HEK293 (cell line): ENCODE results near the gene JAML.

Source experiments
- GLI4 ChIP-seq: fragments of 450-650 bp; formaldehyde crosslinking; IDR thresholded peaks from 2 replicates; pipeline ENCODE4 v1.5.1; 2016; ENCODE audit warnings: missing biosample characterization, missing genetic modification characterization
- HOXD13 ChIP-seq: sonication (generic); formaldehyde crosslinking; IDR thresholded peaks from 2 replicates; pipeline ENCODE4 v1.8.0; 2022; ENCODE audit warnings: missing genetic modification reagents, borderline replicate concordance
- INSM2 ChIP-seq: fragments of 450-650 bp; formaldehyde crosslinking; IDR thresholded peaks from 2 replicates; pipeline ENCODE4 v1.5.1; 2016; ENCODE audit warnings: missing biosample characterization, missing genetic modification characterization
- KLF1 ChIP-seq: fragments of 450-650 bp; formaldehyde crosslinking; IDR thresholded peaks from 2 replicates; pipeline ENCODE4 v1.5.1; 2016; ENCODE audit warnings: missing biosample characterization, missing genetic modification characterization
- REPIN1 ChIP-seq: fragments of 450-650 bp; formaldehyde crosslinking; IDR thresholded peaks from 2 replicates; pipeline ENCODE4 v1.5.1; 2017; ENCODE audit warnings: missing biosample characterization, missing genetic modification characterization, low read depth
- SP3 ChIP-seq: fragments of 450-650 bp; formaldehyde crosslinking; IDR thresholded peaks from 2 replicates; pipeline ENCODE4 v1.5.1; 2016; ENCODE audit warnings: missing biosample characterization, missing genetic modification characterization
- TCF7L2 ChIP-seq: IDR thresholded peaks from 2 replicates; pipeline ENCODE4 v1.6.1; 2011; ENCODE audit warnings: low read depth, mild to moderate bottlenecking, inconsistent platforms, low read length, moderate library complexity, borderline replicate concordance
- WT1 ChIP-seq: fragments of 450-650 bp; formaldehyde crosslinking; IDR thresholded peaks from 2 replicates; pipeline ENCODE4 v1.5.1; 2016; ENCODE audit warnings: missing biosample characterization, missing genetic modification characterization
- ZBTB21 ChIP-seq: fragments of 450-650 bp; formaldehyde crosslinking; IDR thresholded peaks from 2 replicates; pipeline ENCODE4 v1.5.1; 2017; ENCODE audit warnings: missing biosample characterization, missing genetic modification characterization
- ZFP37 ChIP-seq: fragments of 450-650 bp; formaldehyde crosslinking; IDR thresholded peaks from 2 replicates; pipeline ENCODE4 v1.5.1; 2016; ENCODE audit warnings: missing biosample characterization, missing genetic modification characterization
- ZFP69B ChIP-seq: fragments of 450-650 bp; formaldehyde crosslinking; IDR thresholded peaks from 2 replicates; pipeline ENCODE4 v1.5.1; 2016; ENCODE audit warnings: missing biosample characterization, missing genetic modification characterization
- ZNF140 ChIP-seq: fragments of 450-650 bp; formaldehyde crosslinking; IDR thresholded peaks from 2 replicates; pipeline ENCODE4 v1.5.1; 2016; ENCODE audit warnings: missing biosample characterization, missing genetic modification characterization
- ZNF169 ChIP-seq: fragments of 450-650 bp; formaldehyde crosslinking; IDR thresholded peaks from 2 replicates; pipeline ENCODE4 v1.5.1; 2016; ENCODE audit warnings: missing biosample characterization, missing genetic modification characterization
- ZNF174 ChIP-seq: fragments of 450-650 bp; formaldehyde crosslinking; IDR thresholded peaks from 2 replicates; pipeline ENCODE4 v1.5.0; 2017; ENCODE audit warnings: missing biosample characterization, mild to moderate bottlenecking, missing genetic modification characterization
- ZNF202 ChIP-seq: fragments of 450-650 bp; formaldehyde crosslinking; IDR thresholded peaks from 2 replicates; pipeline ENCODE4 v1.5.1; 2016; ENCODE audit warnings: missing biosample characterization, missing genetic modification characterization, borderline replicate concordance
- ZNF311 ChIP-seq: fragments of 450-650 bp; formaldehyde crosslinking; IDR thresholded peaks from 2 replicates; pipeline ENCODE4 v1.5.1; 2017; ENCODE audit warnings: missing biosample characterization, missing genetic modification characterization, borderline replicate concordance
- ZNF324 ChIP-seq: fragments of 450-650 bp; formaldehyde crosslinking; IDR thresholded peaks from 2 replicates; pipeline ENCODE4 v1.5.1; 2016; ENCODE audit warnings: missing biosample characterization, missing genetic modification characterization
- ZNF366 ChIP-seq: fragments of 450-650 bp; formaldehyde crosslinking; conservative IDR thresholded peaks from 2 replicates; pipeline ENCODE4 v1.5.1; 2016; ENCODE audit warnings: missing biosample characterization, missing genetic modification characterization
- ZNF416 ChIP-seq: fragments of 450-650 bp; formaldehyde crosslinking; IDR thresholded peaks from 2 replicates; pipeline ENCODE4 v1.5.1; 2016; ENCODE audit warnings: missing biosample characterization, missing genetic modification characterization
- ZNF449 ChIP-seq: fragments of 450-650 bp; formaldehyde crosslinking; IDR thresholded peaks from 2 replicates; pipeline ENCODE4 v1.5.1; 2017; ENCODE audit warnings: missing biosample characterization, mild to moderate bottlenecking, missing genetic modification characterization, moderate library complexity
- ZNF473 ChIP-seq: fragments of 450-650 bp; formaldehyde crosslinking; IDR thresholded peaks from 2 replicates; pipeline ENCODE4 v1.5.1; 2017; ENCODE audit warnings: missing biosample characterization, missing genetic modification characterization
- ZNF48 ChIP-seq: fragments of 450-650 bp; formaldehyde crosslinking; IDR thresholded peaks from 2 replicates; pipeline ENCODE4 v1.5.1; 2016; ENCODE audit warnings: missing biosample characterization, missing genetic modification characterization
- ZNF510 ChIP-seq: fragments of 450-650 bp; formaldehyde crosslinking; IDR thresholded peaks from 2 replicates; pipeline ENCODE4 v1.5.1; 2018; ENCODE audit warnings: mild to moderate bottlenecking, missing genetic modification characterization, missing biosample characterization; ENCODE audit not compliant: insufficient replicate concordance
- ZNF561 ChIP-seq: fragments of 450-650 bp; IDR thresholded peaks from 2 replicates; pipeline ENCODE4 v1.5.1; 2018; ENCODE audit warnings: missing biosample characterization, missing genetic modification characterization, borderline replicate concordance
- ZNF585B ChIP-seq: fragments of 450-650 bp; formaldehyde crosslinking; IDR thresholded peaks from 2 replicates; pipeline ENCODE4 v1.5.1; 2016; ENCODE audit warnings: missing biosample characterization, missing genetic modification characterization
- ZNF600 ChIP-seq: fragments of 450-650 bp; formaldehyde crosslinking; IDR thresholded peaks from 2 replicates; pipeline ENCODE4 v1.5.1; 2016; ENCODE audit warnings: missing biosample characterization, missing genetic modification characterization
- ZNF621 ChIP-seq: fragments of 450-650 bp; formaldehyde crosslinking; IDR thresholded peaks from 2 replicates; pipeline ENCODE4 v1.5.1; 2017; ENCODE audit warnings: missing biosample characterization, missing genetic modification characterization
- ZNF623 ChIP-seq: fragments of 450-650 bp; formaldehyde crosslinking; IDR thresholded peaks from 2 replicates; pipeline ENCODE4 v1.5.1; 2016; ENCODE audit warnings: missing biosample characterization, missing genetic modification characterization
- ZNF658 ChIP-seq: fragments of 450-650 bp; formaldehyde crosslinking; IDR thresholded peaks from 2 replicates; pipeline ENCODE4; 2016; ENCODE audit warnings: missing biosample characterization, missing genetic modification characterization
- ZNF707 ChIP-seq: fragments of 450-650 bp; formaldehyde crosslinking; IDR thresholded peaks from 2 replicates; pipeline ENCODE4 v1.5.1; 2016; ENCODE audit warnings: missing biosample characterization, missing genetic modification characterization
- ZNF785 ChIP-seq: fragments of 450-650 bp; formaldehyde crosslinking; IDR thresholded peaks from 2 replicates; pipeline ENCODE4 v1.5.1; 2016; ENCODE audit warnings: missing biosample characterization, missing genetic modification characterization
- ZNF792 ChIP-seq: fragments of 450-650 bp; formaldehyde crosslinking; IDR thresholded peaks from 2 replicates; pipeline ENCODE4 v1.5.1; 2016; ENCODE audit warnings: missing biosample characterization, missing genetic modification characterization
- ZNF843 ChIP-seq: fragments of 450-650 bp; formaldehyde crosslinking; IDR thresholded peaks from 2 replicates; pipeline ENCODE4 v1.5.1; 2016; ENCODE audit warnings: missing biosample characterization, missing genetic modification characterization
- TF ChIP-seq, protein P1 (sequence below): fragments of 450-650 bp; formaldehyde crosslinking; IDR thresholded peaks from 2 replicates; pipeline ENCODE4 v1.5.1; 2016; ENCODE audit warnings: missing biosample characterization, missing genetic modification characterization
- TF ChIP-seq, protein P2 (sequence below): sonication (generic); formaldehyde crosslinking; IDR thresholded peaks from 2 replicates; pipeline ENCODE4 v1.8.1; 2022; ENCODE audit warnings: mild to moderate bottlenecking, moderate library complexity, missing genetic modification reagents
- TF ChIP-seq, protein P3 (sequence below): fragments of 450-650 bp; formaldehyde crosslinking; IDR thresholded peaks from 2 replicates; pipeline ENCODE4 v1.5.1; 2016; ENCODE audit warnings: missing biosample characterization, missing genetic modification characterization

The JAML gene

GRCh38 chr11:118263695-118264568 lies 39.1 kb upstream of the JAML start, which contains the start of gene MPZL2 (continued):
- TF ChIP-seq ZNF48 (tag by site-specific recombination) (no peak), ZNF416 (tag by site-specific recombination) (no peak), ZNF169 (tag by site-specific recombination) (no peak), INSM2 (tag by site-specific recombination) (no peak), ZNF585B (no peak), ZBTB21 (no peak), SP3 (tag by site-specific recombination) (peak; percentile 55; the same call in 1 of the 2 replicates), GLI4 (tag by site-specific recombination) (no peak), ZNF324 (no peak), ZNF658 (tag by site-specific recombination) (no peak), REPIN1 (tag by site-specific recombination) (no peak), ZNF707 (tag by site-specific recombination) (no peak), ZNF473 (tag by site-specific recombination) (no peak), ZNF792 (tag by site-specific recombination) (no peak), ZNF140 (tag by site-specific recombination) (no peak), ZNF510 (tag by site-specific recombination) (no peak), KLF1 (peak; percentile 40; the same call in 1 of the 2 replicates), HOXD13 (CRISPR knock-in tag) (no peak), ZNF366 (peak; percentile 51; the same call in 1 of the 2 replicates), ZNF561 (tag by site-specific recombination) (no peak), ZNF174 (no peak), ZNF843 (tag by site-specific recombination) (no peak), ZNF785 (no peak), ZNF311 (no peak), ZNF449 (tag by site-specific recombination) (no peak), ZNF623 (tag by site-specific recombination) (no peak), ZNF621 (tag by site-specific recombination) (no peak), ZNF600 (tag by site-specific recombination) (0 out of 2 replicates have a peak, but pooled peaks have one; percentile 23), ZFP37 (no peak), TCF7L2 (no peak), ZNF202 (tag by site-specific recombination) (no peak), WT1 (tag by site-specific recombination) (no peak), ZFP69B (tag by site-specific recombination) (0 out of 2 replicates have a peak, but pooled peaks have one; percentile 48)
- TF ChIP-seq, protein P1, sequence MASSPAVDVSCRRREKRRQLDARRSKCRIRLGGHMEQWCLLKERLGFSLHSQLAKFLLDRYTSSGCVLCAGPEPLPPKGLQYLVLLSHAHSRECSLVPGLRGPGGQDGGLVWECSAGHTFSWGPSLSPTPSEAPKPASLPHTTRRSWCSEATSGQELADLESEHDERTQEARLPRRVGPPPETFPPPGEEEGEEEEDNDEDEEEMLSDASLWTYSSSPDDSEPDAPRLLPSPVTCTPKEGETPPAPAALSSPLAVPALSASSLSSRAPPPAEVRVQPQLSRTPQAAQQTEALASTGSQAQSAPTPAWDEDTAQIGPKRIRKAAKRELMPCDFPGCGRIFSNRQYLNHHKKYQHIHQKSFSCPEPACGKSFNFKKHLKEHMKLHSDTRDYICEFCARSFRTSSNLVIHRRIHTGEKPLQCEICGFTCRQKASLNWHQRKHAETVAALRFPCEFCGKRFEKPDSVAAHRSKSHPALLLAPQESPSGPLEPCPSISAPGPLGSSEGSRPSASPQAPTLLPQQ (tag by site-specific recombination): peak; percentile 48; the same call in 1 of the 2 replicates
- TF ChIP-seq, protein P2, sequence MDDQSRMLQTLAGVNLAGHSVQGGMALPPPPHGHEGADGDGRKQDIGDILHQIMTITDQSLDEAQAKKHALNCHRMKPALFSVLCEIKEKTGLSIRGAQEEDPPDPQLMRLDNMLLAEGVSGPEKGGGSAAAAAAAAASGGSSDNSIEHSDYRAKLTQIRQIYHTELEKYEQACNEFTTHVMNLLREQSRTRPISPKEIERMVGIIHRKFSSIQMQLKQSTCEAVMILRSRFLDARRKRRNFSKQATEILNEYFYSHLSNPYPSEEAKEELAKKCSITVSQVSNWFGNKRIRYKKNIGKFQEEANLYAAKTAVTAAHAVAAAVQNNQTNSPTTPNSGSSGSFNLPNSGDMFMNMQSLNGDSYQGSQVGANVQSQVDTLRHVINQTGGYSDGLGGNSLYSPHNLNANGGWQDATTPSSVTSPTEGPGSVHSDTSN: no peak
- TF ChIP-seq, protein P3, sequence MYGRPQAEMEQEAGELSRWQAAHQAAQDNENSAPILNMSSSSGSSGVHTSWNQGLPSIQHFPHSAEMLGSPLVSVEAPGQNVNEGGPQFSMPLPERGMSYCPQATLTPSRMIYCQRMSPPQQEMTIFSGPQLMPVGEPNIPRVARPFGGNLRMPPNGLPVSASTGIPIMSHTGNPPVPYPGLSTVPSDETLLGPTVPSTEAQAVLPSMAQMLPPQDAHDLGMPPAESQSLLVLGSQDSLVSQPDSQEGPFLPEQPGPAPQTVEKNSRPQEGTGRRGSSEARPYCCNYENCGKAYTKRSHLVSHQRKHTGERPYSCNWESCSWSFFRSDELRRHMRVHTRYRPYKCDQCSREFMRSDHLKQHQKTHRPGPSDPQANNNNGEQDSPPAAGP (tag by site-specific recombination): no peak
